Breast epithelium (tissue), 3 donors: ENCODE measurements around the gene PLCXD3.

ENCODE experiments used
- CTCF ChIP-seq, 3 donors: fragments of 450-650 bp; IDR thresholded peaks; one replicate each; pipeline ENCODE4 v1.5.1; 2016 to 2017; ENCODE audit warnings: antibody characterized with exemption in 3 of 3, mild to moderate bottlenecking in 3 of 3, moderate library complexity in 3 of 3
- POLR2A ChIP-seq: fragments of 450-650 bp; IDR thresholded peaks from one replicate; pipeline ENCODE4 v1.6.1; 2016; ENCODE audit warnings: antibody characterized with exemption, mild to moderate bottlenecking, moderate library complexity

- no peak for TF ChIP-seq CTCF (IDR thresholded peaks at IDR 0.05)
- no peak for TF ChIP-seq POLR2A
These were observed 97.9 kb downstream of the PLCXD3 start for GRCh38 chr5:41412496-41412895.
